ENCODE data around the gene ELOF1. TPM values are rescaled to one million over a fixed set of nuclear protein-coding genes. Genes with fewer than 3 reads are reported as not detected.
A peak's percentile ranks its signal among the peaks of the same experiment; 100 is the strongest.

Gene ELOF1
- total RNA-seq, 1 donor from 2014 or later = 33.5 TPM

GRCh38 chr19:11540645-11541044 is 18.4 kb downstream of the ELOF1 start:
- no peak for DNase-seq (ENCODE audit: missing footprints)
- intact Hi-C loops (cut with DNase I) = no loop called here
- no peak for ATAC-seq

- no peak for DNase-seq (ENCODE audit: missing footprints)
- intact Hi-C loops (cut with DNase I) = no loop called here
- peak; percentile 34 for ATAC-seq
Observed at GRCh38 chr19:11539495-11540365, 19.3 kb downstream of the ELOF1 start.

GRCh38 chr19:11538232-11539036 is 20.6 kb downstream of the ELOF1 start, which contains the start of gene CNN1:
TSS of gene CNN1 (plus strand) at chr19:11538851. CDS start at chr19:11538928, 77 bp downstream.
- no peak for DNase-seq (ENCODE audit: missing footprints)
- peak; percentile 29 for ATAC-seq
- intact Hi-C loops (cut with DNase I) = no loop called here

GRCh38 chr19:11535792-11536595 is 23.0 kb downstream of the ELOF1 start:
- DNase-seq (ENCODE audit: missing footprints) (peak; percentile 94), ATAC-seq (peak; percentile 90)
- intact Hi-C loops (cut with DNase I) = no loop called here

- no peak for ATAC-seq
- intact Hi-C loops (cut with DNase I) = no loop called here
Observed at GRCh38 chr19:11534948-11535347, 24.1 kb downstream of the ELOF1 start.

GRCh38 chr19:11534538-11534937 is 24.5 kb downstream of the ELOF1 start:
- intact Hi-C loops (cut with DNase I) = no loop called here
- DNase-seq (ENCODE audit: missing footprints) = no peak
- ATAC-seq = no peak

More at GRCh38 chr19:11534948-11535347, 24.1 kb downstream of the ELOF1 start:
- DNase-seq (ENCODE audit: missing footprints) = no peak

GRCh38 chr19:11530432-11530831 is 28.6 kb downstream of the ELOF1 start:
- intact Hi-C loops (cut with DNase I) = no loop called here
- peak; percentile 76 for DNase-seq (ENCODE audit: missing footprints)
- peak; percentile 27 for ATAC-seq

GRCh38 chr19:11528551-11529341 is 30.3 kb downstream of the ELOF1 start, which contains the start of gene ECSIT:
TSS of gene ECSIT (minus strand) at chr19:11529134. CDS start at chr19:11519170, 9,964 bp downstream.
- intact Hi-C loops (cut with DNase I) = loop anchor here (1.0 kb wide), 1 partner anchor 23 kb away; the partner anchor contains the start of gene ZNF653
- DNase-seq (ENCODE audit: missing footprints) = peak; percentile 98
- peak; percentile 100 for ATAC-seq

GRCh38 chr19:11519138-11519537 is 39.9 kb downstream of the ELOF1 start:
- ATAC-seq (no peak), DNase-seq (ENCODE audit: missing footprints) (no peak)
- intact Hi-C loops (cut with DNase I) = no loop called here

- ATAC-seq = no peak
- intact Hi-C loops (cut with DNase I) = no loop called here
- DNase-seq (ENCODE audit: missing footprints) = no peak
Observed at GRCh38 chr19:11513946-11514345, 45.1 kb downstream of the ELOF1 start.

- DNase-seq (ENCODE audit: missing footprints) (no peak), ATAC-seq (no peak)
- intact Hi-C loops (cut with DNase I) = no loop called here
Observed at GRCh38 chr19:11510444-11510843, 48.6 kb downstream of the ELOF1 start.

- intact Hi-C loops (cut with DNase I) = no loop called here
- ATAC-seq (no peak), DNase-seq (ENCODE audit: missing footprints) (no peak)
Observed at GRCh38 chr19:11507370-11508078, 51.5 kb downstream of the ELOF1 start.

GRCh38 chr19:11506967-11507366 is 52.1 kb downstream of the ELOF1 start:
- no peak for ATAC-seq
- intact Hi-C loops (cut with DNase I) = no loop called here

GRCh38 chr19:11506101-11506555 is 52.9 kb downstream of the ELOF1 start:
- intact Hi-C loops (cut with DNase I) = no loop called here
- ATAC-seq (peak; percentile 9), DNase-seq (ENCODE audit: missing footprints) (peak; percentile 81)

More at GRCh38 chr19:11506967-11507366, 52.1 kb downstream of the ELOF1 start:
- DNase-seq (ENCODE audit: missing footprints) = no peak

GRCh38 chr19:11505504-11506100 is 53.4 kb downstream of the ELOF1 start, which contains the start of gene ZNF653:
TSS of gene ZNF653 (minus strand) at chr19:11505839. CDS start at chr19:11505786, 53 bp downstream.
- DNase-seq (ENCODE audit: missing footprints) = peak; percentile 95
- intact Hi-C loops (cut with DNase I) = loop anchor here (1.0 to 2.0 kb wide), 2 partner anchors 24 to 71 kb away; partner anchors contain the start of genes ECSIT, ODAD3 and PRKCSH
- ATAC-seq = peak; percentile 85

- peak; percentile 96 for ATAC-seq
- DNase-seq (ENCODE audit: missing footprints) = peak; percentile 98
- intact Hi-C loops (cut with DNase I) = loop anchor here (1.0 to 2.0 kb wide), 2 partner anchors 24 to 70 kb away; partner anchors contain the start of genes ECSIT, ODAD3 and PRKCSH
Observed at GRCh38 chr19:11505032-11505503, 54.0 kb downstream of the ELOF1 start.
